AG09319 (cell line): ENCODE data around the gene RHOJ.

Experiments
- DNase-seq: peaks from one replicate; pipeline ENCODE4 v3.0.0-alpha.2; 2010; ENCODE audit warnings: low read depth; ENCODE audit errors: extremely low read depth
- TF ChIP-seq, protein P1 (sequence below): IDR thresholded peaks from 2 replicates; pipeline ENCODE4 v1.5.1; 2011; ENCODE audit warnings: low read depth, mild to moderate bottlenecking, inconsistent platforms, low read length, moderate library complexity

The RHOJ gene

DNA sequence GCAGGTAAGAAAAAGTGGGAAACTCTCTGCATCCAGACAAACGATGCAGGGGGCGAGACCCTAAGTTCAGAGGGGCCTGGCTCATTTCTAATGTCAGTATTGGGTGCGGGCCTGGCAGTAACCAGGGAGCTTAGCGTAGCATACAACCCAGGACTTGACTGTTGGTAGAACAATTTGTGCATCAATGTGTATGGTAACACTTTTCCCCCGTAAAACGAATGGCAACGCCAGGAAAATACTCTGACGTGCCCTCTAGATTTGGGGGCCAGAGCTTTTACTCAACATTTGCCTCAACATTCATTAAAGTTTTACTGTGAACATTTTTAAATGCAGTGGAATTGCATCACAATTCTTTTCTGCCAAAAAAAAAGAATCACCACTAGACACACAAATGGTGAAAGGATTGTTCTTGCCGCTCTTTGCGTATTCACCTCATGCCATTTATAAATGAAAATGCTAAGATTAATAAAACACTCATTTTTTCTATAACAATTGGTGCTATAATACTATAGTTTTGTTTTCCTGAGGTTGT is 867 bp downstream of the RHOJ start:
- no peak for DNase-seq
- TF ChIP-seq, protein P1, sequence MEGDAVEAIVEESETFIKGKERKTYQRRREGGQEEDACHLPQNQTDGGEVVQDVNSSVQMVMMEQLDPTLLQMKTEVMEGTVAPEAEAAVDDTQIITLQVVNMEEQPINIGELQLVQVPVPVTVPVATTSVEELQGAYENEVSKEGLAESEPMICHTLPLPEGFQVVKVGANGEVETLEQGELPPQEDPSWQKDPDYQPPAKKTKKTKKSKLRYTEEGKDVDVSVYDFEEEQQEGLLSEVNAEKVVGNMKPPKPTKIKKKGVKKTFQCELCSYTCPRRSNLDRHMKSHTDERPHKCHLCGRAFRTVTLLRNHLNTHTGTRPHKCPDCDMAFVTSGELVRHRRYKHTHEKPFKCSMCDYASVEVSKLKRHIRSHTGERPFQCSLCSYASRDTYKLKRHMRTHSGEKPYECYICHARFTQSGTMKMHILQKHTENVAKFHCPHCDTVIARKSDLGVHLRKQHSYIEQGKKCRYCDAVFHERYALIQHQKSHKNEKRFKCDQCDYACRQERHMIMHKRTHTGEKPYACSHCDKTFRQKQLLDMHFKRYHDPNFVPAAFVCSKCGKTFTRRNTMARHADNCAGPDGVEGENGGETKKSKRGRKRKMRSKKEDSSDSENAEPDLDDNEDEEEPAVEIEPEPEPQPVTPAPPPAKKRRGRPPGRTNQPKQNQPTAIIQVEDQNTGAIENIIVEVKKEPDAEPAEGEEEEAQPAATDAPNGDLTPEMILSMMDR, result no peak

DNA sequence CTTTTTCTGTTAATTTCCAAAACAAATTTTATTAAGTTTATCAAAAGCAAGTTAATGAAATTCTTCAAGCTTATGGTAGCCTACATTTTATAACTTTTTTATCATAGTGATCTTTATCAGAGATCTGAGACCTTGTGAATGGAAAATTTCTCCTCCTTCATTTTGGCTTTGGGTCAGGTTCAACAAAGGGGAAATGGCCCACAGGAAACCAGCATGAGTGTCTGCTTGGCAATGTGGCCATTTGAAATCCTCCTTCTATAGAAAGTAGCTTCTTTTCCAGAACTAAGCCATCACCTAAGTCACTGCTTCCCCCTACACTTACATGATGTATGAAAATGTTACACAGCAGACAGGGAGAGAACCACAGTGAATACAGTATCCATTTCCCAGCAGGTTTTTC is 1.6 kb downstream of the RHOJ start:
- TF ChIP-seq, protein P1, result no peak
- no peak for DNase-seq

DNA sequence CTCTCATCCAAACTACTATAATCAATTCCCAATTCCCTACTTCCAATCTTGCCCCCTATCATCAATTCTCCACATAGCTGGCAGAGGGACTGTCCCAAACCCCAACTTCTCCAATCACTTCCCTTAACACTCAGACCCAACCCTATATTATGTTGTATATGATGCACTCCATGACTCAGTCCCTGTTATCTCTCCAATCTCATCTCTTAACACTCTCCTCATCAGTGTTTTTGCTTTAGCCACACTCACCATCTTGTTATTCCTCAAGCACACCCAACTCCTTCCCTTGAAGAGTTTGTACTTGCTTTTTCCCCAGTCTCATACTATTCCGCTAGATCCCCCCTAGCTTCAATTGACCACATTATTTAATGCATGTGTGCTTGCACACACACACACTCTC is 4.9 kb downstream of the RHOJ start:
- TF ChIP-seq, protein P1, result no peak
- DNase-seq, result no peak

DNA sequence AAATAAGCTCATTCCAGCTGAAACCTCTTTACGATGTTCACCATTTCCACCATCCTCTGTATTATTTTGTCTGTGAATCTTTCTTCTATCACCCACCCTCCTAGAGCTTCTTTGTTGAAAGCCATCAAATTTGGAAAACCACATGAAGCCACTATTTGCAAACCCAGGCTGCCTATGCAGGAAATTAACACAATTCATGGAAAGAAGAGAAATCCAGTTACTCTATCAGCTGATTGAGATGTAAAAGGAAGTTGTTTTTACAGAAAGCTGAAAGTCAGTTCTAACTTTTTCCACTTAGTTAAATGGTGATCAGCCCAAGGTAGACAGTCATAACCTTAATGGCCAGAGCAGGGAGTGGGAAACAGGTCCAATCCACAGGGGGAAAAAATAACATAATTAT is 6.6 kb downstream of the RHOJ start:
- no peak for DNase-seq
- TF ChIP-seq, protein P1, result no peak

DNA sequence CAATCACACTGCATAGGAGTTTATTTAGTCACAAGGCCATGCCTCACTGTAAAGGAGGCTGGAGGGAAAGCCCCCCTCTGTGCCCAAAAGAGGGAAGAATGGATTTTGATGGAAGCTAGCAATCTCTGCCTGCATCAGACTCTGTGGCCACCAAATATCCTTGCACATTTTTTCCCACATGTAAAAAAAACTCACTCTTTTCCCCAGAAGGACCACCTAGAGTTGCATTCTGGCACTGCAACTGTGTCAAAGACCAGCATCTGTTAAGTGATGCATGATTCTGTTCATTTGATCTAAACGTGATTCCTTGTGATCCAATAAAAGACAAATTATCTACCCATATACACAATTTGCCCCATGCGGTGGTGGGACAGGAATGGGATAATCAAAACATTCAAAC is 8.0 kb downstream of the RHOJ start:
- TF ChIP-seq, protein P1, result no peak
- no peak for DNase-seq

DNA sequence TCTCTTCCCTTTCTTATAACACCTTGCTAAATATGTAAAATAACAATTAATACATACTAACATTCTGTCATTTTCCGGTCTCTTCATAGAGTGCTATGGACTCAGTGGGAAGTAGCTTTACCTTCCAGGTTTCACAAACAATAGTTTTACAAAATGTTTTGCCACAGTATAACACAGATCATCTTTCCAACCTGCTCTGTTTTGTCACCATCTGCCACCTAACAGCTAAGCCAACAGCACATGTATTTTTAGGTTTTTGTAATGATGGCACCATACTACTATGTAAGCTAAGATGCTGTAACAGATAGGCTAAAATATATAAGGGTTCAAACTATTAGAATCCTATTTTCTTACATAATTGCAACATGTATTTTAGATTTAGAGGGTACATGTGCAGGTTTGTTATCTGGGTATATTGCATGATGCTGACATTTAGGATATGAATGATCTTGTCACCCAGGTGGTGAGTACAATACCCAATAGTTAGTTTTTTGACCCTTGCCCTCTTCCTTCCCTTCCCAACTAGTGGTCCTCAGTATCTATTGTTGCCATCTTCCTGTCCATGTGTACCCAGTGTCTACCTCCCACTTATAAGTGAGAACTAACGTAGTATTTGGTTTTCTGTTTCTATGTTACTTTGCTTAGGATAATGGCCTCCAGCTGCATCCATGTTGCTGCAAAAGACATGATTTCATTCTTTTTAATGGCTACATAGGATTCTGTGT is 8.7 kb downstream of the RHOJ start:
- DNase-seq, result no peak
- TF ChIP-seq, protein P1, result no peak

DNA sequence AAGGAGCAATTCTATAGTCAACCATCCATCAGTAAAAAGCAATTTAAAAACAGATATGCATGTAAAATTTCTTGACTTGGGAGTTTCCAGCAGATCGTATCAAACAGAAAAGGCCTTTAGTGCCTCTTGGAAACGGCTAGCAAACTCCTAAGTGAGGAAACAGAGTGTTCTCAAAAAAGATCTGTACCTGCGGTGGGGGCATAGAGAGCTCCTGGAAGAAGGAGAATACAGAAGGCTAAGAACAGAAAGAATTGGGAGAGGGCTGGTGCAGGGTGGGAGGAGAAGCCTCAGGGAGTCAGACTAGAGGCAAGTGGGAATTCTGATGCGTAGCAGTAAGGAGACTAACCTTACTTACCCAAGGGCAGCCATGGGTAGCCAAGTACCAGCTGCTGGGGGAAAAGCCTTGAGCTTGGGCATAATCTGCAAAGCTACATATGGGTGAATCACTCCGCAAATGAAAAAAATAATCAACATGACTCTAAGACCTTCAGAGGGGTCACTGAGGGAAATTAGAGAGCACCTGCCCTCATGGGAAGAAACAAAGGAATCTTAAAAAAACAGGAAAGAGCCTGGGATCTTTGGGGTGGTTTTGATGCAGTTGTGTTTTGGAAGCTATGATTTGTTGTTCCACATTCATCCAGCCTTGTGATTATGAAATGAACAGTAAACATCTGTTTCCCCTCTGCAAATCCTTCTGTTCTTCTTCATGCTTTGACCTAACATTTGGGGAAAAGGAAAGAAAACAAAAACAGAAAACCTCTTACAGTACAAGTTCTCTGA is 10.4 kb downstream of the RHOJ start:
- TF ChIP-seq, protein P1, result no peak
- no peak for DNase-seq
